ENCODE results near the gene OVCA2.

The OVCA2 gene

DNA sequence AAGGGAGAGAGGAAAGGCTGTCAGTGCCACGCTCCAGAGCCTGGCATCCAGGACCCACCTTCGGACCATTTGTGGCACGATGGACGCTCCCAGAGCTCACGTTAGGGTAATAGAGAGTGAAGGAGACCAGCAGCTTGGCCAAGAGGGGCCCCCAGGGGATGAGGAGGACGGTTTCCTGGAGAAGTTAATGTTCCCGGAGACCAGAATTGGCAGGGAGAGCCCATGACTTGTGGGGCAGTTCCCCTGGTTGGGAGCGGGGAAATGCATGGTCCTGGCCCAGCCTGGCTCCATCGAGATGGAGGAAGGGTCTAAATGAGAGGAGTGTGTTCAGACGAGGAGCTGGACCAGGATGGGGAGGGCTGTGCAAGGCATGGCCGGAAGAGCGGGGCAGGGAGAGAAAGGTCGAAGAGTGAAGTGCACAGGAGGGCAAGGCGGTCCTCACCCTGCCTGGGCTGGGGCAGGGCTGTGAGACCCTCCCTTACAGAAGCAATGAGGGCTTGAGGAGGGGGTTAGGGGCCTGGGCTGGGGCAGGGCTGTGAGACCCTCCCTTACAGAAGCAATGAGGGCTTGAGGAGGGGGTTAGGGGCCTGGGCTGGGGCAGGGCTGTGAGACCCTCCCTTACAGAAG is 10.2 kb downstream of the OVCA2 start:
- Histone ChIP-seq H3K36me3 (ENCODE audit: insufficient read depth, low read depth, low read length) (no peaks in the 10 kb centered on the region), H3K9ac (ENCODE audit: low read depth, low read length) (no peak overlapping the region), H3K27ac (ENCODE audit: low read length) (no peak overlapping the region), H3K9me3 (ENCODE audit: insufficient read depth, low read depth, low read length) (no peaks in the 10 kb centered on the region), H3K27me3 (ENCODE audit: insufficient read depth, low read length) (peaks cover 91% of the 10 kb centered on the region), H3K4me3 (ENCODE audit: low read length) (no peak overlapping the region), H3K4me1 (ENCODE audit: insufficient read depth, low read length) (no peaks in the 10 kb centered on the region; the same call in 1 of the 2 replicates)

DNA sequence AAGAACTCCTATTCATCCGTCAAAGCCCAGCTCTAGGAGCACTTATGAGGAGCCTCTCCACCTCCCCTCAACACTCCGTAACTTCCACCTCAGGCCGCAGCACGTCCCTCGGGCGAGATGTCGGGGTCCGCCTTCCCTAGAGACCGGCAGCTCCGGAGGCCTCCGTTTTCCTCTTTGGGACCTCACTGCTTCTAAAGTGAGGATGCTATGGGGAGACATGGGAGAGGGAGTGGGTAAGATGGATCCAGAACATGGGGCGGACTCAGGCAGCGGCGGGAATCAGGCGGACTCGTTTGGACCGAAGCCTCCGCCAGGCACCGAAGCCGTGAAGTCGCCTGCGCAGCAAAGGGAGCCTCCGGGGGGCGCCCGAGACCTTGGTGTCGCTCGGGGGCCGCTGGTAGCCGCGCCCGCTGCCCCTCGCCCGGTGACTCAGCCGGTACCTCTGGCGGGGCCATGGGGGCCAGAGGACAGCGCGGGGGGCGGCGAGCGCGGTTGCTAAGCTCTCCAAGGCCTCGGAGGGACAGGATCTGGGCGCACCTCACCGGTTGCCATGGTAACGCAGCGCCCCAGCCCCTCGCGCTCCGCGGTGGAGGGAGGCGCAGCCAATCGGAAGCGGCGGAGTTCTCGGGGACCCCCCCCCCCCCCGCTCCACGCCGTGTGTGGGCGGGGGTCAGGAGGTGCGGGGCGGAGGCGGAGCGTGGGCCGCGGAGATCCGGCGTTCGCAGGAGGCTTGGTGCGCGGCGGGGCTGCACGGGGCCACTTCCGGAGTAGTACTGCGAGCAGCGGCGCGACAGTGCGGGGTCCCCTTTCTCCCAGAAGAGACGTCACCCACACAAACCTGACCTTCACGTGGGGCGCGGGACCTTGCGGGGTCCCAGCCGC is 11.8 kb downstream of the OVCA2 start:
- H3K36me3 ChIP-seq (ENCODE audit: insufficient read depth, low read depth, low read length), result no peaks in the 10 kb centered on the region
- H3K9ac ChIP-seq (ENCODE audit: low read depth, low read length), result no peak overlapping the region
- no peaks in the 10 kb centered on the region for H3K9me3 ChIP-seq (ENCODE audit: insufficient read depth, low read depth, low read length)
- H3K4me1 ChIP-seq (ENCODE audit: insufficient read depth, low read length), result no peaks in the 10 kb centered on the region; the same call in 1 of the 2 replicates
- peak overlapping the region; percentile 36; the same call in 1 of the 2 replicates for H3K4me3 ChIP-seq (ENCODE audit: low read length)
- H3K27ac ChIP-seq (ENCODE audit: low read length), result no peak overlapping the region
- peaks cover 87% of the 10 kb centered on the region for H3K27me3 ChIP-seq (ENCODE audit: insufficient read depth, low read length)

DNA sequence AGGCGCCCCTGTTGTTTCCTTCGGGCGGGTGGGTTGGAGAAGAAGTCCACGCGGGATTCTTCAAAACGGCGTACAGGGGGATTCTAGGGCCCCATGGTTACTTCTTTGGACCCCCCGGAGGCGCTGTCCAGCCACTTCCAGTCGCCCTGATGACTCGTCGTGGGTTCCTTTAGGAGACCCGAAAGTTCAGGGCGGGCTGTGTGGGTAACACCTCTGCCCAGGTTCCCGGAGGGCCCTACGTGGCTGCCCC is 12.4 kb downstream of the OVCA2 start:
- Histone ChIP-seq H3K4me3 (ENCODE audit: low read length) (peak overlapping the region; percentile 36; the same call in 1 of the 2 replicates), H3K4me1 (ENCODE audit: insufficient read depth, low read length) (no peaks in the 10 kb centered on the region; the same call in 1 of the 2 replicates), H3K9me3 (ENCODE audit: insufficient read depth, low read depth, low read length) (no peaks in the 10 kb centered on the region), H3K36me3 (ENCODE audit: insufficient read depth, low read depth, low read length) (no peaks in the 10 kb centered on the region), H3K27ac (ENCODE audit: low read length) (no peak overlapping the region), H3K9ac (ENCODE audit: low read depth, low read length) (no peak overlapping the region), H3K27me3 (ENCODE audit: insufficient read depth, low read length) (peaks cover 87% of the 10 kb centered on the region)

DNA sequence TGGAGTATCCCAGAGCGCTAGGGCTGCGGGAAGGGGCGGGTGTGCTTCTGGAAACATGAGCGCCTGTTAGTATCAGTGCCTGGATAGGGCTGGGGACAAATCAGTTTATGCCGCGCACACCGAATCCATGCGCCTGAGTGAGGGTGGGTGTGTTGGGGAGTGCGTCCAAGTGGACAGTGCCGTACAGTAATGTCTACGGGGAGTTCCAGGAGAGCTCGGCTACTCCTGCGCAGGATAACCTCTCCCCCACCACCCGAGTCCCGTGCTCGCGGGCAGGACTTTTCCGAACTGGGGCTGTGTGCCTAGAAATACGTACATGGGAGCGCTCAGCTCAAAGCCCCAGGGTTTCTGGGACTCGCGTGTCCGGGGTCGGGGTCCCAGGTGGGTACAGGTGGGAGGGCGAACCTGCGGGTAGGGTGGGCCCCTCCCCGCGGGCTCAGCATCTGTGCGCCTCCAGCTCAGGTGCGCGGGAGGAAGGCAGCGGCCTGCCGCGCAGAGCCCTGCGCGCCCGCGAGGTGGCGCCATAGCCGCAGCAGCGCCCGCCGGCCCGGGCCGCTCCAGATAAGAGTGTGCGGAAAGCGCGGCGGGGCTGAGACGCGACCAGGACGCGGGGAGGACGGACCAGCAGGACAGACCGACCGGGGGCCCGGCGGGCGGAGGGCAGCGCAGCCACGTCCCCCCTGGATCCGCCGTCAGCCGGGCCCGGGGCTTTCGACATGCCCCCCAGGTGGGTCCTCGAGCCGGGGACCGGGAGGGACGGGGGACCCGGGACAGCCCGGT is 12.9 kb downstream of the OVCA2 start, which contains the start of gene HIC1:
TSS of gene HIC1 (plus strand) at position 592 of the 780 bp plus-strand sequence. CDS start 1,588 bp downstream, outside the sequence.
- no peaks in the 10 kb centered on the region; the same call in 1 of the 2 replicates for H3K4me1 ChIP-seq (ENCODE audit: insufficient read depth, low read length)
- H3K4me3 ChIP-seq (ENCODE audit: low read length), result peak within 1 kb of the TSS; percentile 50; the same call in 1 of the 2 replicates
- no peak within 1 kb of the TSS for H3K27ac ChIP-seq (ENCODE audit: low read length)
- peaks cover 87% of the 10 kb centered on the region for H3K27me3 ChIP-seq (ENCODE audit: insufficient read depth, low read length)
- H3K36me3 ChIP-seq (ENCODE audit: insufficient read depth, low read depth, low read length), result no peaks in the 10 kb centered on the region
- H3K9me3 ChIP-seq (ENCODE audit: insufficient read depth, low read depth, low read length), result no peaks in the 10 kb centered on the region
- no peak within 1 kb of the TSS for H3K9ac ChIP-seq (ENCODE audit: low read depth, low read length)

DNA sequence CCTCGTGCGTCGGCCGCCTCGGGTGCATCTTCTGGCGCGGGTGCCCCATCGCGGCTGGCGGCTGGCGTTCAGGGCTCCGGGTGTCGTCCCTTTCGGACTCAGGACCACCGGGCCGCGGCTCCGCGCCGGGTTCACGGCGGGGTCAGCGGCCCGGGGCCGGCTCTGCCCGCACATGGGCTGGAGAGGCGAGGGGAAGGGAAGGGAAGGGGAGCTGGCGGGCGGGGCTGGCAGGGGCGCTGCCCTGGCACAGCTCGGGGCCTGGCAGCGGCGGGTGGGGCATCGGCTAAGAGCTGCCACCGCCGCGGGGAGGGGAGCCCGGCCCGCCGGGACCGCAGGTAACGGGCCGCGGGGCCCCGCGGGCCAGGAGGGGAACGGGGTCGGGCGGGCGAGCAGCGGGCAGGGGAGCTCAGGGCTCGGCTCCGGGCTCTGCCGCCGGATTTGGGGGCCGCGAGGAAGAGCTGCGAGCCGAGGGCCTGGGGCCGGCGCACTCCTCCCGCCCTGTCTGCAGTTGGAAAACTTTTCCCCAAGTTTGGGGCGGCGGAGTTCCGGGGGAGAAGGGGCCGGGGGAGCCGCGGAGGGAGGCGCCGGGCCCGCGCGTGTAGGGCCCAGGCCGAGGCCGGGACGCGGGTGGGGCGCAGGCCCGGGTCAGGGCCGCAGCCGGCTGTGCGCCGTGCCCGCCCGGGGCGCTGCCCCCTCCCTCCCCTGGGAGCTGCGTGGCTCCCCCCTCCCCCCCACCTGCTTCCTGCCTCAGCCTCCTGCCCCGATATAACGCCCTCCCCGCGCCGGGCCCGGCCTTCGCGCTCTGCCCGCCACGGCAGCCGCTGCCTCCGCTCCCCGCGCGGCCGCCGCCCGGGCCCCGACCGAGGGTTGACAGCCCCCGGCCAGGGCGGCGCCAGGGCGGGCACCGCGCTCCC is 13.7 kb downstream of the OVCA2 start:
- Histone ChIP-seq H3K4me3 (ENCODE audit: low read length) (peak overlapping the region; percentile 50; the same call in 1 of the 2 replicates), H3K27ac (ENCODE audit: low read length) (no peak overlapping the region), H3K9ac (ENCODE audit: low read depth, low read length) (no peak overlapping the region), H3K36me3 (ENCODE audit: insufficient read depth, low read depth, low read length) (no peaks in the 10 kb centered on the region), H3K9me3 (ENCODE audit: insufficient read depth, low read depth, low read length) (no peaks in the 10 kb centered on the region), H3K27me3 (ENCODE audit: insufficient read depth, low read length) (peaks cover 90% of the 10 kb centered on the region), H3K4me1 (ENCODE audit: insufficient read depth, low read length) (no peaks in the 10 kb centered on the region; the same call in 1 of the 2 replicates)

DNA sequence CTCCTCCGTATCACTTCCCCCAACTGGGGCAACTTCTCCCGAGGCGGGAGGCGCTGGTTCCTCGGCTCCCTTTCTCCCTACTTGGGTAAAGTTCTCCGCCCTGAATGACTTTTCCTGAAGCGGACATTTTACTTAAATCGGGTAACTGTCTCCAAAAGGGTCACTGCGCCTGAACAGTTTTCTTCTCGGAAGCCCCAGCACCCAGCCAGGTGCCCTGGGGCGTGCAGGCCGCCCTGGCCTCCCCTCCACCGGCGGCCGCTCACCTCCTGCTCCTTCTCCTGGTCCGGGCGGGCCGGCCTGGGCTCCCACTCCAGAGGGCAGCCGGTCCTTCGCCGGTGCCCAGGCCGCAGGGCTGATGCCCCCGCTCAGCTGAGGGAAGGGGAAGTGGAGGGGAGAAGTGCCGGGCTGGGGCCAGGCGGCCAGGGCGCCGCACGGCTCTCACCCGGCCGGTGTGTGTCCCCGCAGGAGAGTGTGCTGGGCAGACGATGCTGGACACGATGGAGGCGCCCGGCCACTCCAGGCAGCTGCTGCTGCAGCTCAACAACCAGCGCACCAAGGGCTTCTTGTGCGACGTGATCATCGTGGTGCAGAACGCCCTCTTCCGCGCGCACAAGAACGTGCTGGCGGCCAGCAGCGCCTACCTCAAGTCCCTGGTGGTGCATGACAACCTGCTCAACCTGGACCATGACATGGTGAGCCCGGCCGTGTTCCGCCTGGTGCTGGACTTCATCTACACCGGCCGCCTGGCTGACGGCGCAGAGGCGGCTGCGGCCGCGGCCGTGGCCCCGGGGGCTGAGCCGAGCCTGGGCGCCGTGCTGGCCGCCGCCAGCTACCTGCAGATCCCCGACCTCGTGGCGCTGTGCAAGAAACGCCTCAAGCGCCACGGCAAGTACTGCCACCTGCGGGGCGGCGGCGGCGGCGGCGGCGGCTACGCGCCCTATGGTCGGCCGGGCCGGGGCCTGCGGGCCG is 14.7 kb downstream of the OVCA2 start:
- Histone ChIP-seq H3K9me3 (ENCODE audit: insufficient read depth, low read depth, low read length) (no peaks in the 10 kb centered on the region), H3K9ac (ENCODE audit: low read depth, low read length) (no peak overlapping the region), H3K27ac (ENCODE audit: low read length) (no peak overlapping the region), H3K27me3 (ENCODE audit: insufficient read depth, low read length) (peaks cover 84% of the 10 kb centered on the region), H3K4me3 (ENCODE audit: low read length) (no peak overlapping the region), H3K36me3 (ENCODE audit: insufficient read depth, low read depth, low read length) (no peaks in the 10 kb centered on the region), H3K4me1 (ENCODE audit: insufficient read depth, low read length) (no peaks in the 10 kb centered on the region; the same call in 1 of the 2 replicates)

DNA sequence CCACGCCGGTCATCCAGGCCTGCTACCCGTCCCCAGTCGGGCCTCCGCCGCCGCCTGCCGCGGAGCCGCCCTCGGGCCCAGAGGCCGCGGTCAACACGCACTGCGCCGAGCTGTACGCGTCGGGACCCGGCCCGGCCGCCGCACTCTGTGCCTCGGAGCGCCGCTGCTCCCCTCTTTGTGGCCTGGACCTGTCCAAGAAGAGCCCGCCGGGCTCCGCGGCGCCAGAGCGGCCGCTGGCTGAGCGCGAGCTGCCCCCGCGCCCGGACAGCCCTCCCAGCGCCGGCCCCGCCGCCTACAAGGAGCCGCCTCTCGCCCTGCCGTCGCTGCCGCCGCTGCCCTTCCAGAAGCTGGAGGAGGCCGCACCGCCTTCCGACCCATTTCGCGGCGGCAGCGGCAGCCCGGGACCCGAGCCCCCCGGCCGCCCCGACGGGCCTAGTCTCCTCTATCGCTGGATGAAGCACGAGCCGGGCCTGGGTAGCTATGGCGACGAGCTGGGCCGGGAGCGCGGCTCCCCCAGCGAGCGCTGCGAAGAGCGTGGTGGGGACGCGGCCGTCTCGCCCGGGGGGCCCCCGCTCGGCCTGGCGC is 15.4 kb downstream of the OVCA2 start:
- Histone ChIP-seq H3K4me3 (ENCODE audit: low read length) (no peak overlapping the region), H3K9me3 (ENCODE audit: insufficient read depth, low read depth, low read length) (no peaks in the 10 kb centered on the region), H3K4me1 (ENCODE audit: insufficient read depth, low read length) (peaks cover 1% of the 10 kb centered on the region; the same call in 1 of the 2 replicates), H3K9ac (ENCODE audit: low read depth, low read length) (no peak overlapping the region), H3K27ac (ENCODE audit: low read length) (no peak overlapping the region), H3K36me3 (ENCODE audit: insufficient read depth, low read depth, low read length) (no peaks in the 10 kb centered on the region), H3K27me3 (ENCODE audit: insufficient read depth, low read length) (peaks cover 77% of the 10 kb centered on the region)

DNA sequence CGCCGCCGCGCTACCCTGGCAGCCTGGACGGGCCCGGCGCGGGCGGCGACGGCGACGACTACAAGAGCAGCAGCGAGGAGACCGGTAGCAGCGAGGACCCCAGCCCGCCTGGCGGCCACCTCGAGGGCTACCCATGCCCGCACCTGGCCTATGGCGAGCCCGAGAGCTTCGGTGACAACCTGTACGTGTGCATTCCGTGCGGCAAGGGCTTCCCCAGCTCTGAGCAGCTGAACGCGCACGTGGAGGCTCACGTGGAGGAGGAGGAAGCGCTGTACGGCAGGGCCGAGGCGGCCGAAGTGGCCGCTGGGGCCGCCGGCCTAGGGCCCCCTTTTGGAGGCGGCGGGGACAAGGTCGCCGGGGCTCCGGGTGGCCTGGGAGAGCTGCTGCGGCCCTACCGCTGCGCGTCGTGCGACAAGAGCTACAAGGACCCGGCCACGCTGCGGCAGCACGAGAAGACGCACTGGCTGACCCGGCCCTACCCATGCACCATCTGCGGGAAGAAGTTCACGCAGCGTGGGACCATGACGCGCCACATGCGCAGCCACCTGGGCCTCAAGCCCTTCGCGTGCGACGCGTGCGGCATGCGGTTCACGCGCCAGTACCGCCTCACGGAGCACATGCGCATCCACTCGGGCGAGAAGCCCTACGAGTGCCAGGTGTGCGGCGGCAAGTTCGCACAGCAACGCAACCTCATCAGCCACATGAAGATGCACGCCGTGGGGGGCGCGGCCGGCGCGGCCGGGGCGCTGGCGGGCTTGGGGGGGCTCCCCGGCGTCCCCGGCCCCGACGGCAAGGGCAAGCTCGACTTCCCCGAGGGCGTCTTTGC is 16.2 kb downstream of the OVCA2 start:
- H3K9me3 ChIP-seq (ENCODE audit: insufficient read depth, low read depth, low read length), result no peaks in the 10 kb centered on the region
- H3K27me3 ChIP-seq (ENCODE audit: insufficient read depth, low read length), result peaks cover 72% of the 10 kb centered on the region
- no peak overlapping the region for H3K27ac ChIP-seq (ENCODE audit: low read length)
- peaks cover 8% of the 10 kb centered on the region; the same call in 1 of the 2 replicates for H3K4me1 ChIP-seq (ENCODE audit: insufficient read depth, low read length)
- H3K36me3 ChIP-seq (ENCODE audit: insufficient read depth, low read depth, low read length), result 0 out of 2 replicates have a peak, but pooled peaks cover under 1% of the 10 kb centered on the region
- no peak overlapping the region for H3K4me3 ChIP-seq (ENCODE audit: low read length)
- no peak overlapping the region for H3K9ac ChIP-seq (ENCODE audit: low read depth, low read length)

All from iPS-20b (cell line).